NCI-H345 treated with DMSO at 0.1 percent for 48 hours (cell line): ENCODE data around the gene HACE1.
"Not testable (repeated sequence)": the region's sequence is repeated elsewhere in the genome, so short reads cannot be mapped to it uniquely, and the experiment has no call there.

Source experiments
- DNase-seq: peaks from one replicate; lab custom pipeline; 2025; ENCODE audit not compliant: unreplicated experiment; lab: John Stamatoyannopoulos, UW

Gene HACE1, protein sequence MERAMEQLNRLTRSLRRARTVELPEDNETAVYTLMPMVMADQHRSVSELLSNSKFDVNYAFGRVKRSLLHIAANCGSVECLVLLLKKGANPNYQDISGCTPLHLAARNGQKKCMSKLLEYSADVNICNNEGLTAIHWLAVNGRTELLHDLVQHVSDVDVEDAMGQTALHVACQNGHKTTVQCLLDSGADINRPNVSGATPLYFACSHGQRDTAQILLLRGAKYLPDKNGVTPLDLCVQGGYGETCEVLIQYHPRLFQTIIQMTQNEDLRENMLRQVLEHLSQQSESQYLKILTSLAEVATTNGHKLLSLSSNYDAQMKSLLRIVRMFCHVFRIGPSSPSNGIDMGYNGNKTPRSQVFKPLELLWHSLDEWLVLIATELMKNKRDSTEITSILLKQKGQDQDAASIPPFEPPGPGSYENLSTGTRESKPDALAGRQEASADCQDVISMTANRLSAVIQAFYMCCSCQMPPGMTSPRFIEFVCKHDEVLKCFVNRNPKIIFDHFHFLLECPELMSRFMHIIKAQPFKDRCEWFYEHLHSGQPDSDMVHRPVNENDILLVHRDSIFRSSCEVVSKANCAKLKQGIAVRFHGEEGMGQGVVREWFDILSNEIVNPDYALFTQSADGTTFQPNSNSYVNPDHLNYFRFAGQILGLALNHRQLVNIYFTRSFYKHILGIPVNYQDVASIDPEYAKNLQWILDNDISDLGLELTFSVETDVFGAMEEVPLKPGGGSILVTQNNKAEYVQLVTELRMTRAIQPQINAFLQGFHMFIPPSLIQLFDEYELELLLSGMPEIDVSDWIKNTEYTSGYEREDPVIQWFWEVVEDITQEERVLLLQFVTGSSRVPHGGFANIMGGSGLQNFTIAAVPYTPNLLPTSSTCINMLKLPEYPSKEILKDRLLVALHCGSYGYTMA

DNA sequence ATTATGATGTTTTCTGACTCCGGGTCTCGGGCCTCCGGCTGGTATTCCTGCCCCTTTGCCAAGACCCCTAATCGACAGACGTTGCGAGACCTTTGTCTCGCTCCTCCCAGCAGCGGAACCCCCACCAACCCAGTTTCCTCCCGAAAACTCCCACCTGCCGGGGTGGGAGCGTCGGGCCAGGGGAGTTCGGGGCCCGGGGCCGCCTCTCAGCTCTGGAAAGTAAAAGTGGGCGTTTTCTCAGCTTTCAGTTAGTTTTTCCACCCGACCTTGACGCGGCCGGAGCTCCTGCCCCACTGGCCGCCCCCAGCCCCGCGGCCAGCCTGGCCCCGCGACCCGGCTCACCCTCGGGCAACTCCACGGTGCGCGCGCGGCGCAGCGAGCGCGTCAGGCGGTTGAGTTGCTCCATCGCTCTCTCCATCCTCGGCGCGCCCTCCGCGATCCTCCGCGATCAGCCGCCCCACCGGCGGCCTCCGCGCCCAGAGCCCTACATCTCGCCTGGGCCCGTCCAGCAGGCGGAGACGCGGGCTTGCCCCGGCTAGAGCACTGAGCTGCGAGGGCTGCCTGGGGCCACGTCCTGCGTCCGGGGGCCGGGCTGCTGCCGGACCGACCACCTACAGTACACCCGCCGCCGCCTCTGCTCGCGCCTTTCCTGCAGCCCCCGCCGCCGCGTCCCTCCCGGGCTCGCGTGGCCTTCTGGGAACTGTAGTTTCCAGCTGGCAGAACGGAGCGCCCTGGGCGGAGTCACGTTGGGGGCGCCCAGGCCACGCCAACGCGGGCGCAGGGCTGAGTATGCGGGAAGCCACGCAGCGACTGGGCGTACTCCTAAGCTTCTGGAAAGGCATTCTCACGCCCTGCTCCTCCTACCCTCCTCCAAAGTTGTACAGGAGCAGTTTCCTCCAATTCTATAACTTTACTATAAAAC lies at the start of gene HACE1:
Gene HACE1, minus strand, starts transcription at position 695 of the 922 bp plus-strand sequence. Its CDS starts 277 bp downstream, at position 418.
- DNase-seq = peak; percentile 87

DNA sequence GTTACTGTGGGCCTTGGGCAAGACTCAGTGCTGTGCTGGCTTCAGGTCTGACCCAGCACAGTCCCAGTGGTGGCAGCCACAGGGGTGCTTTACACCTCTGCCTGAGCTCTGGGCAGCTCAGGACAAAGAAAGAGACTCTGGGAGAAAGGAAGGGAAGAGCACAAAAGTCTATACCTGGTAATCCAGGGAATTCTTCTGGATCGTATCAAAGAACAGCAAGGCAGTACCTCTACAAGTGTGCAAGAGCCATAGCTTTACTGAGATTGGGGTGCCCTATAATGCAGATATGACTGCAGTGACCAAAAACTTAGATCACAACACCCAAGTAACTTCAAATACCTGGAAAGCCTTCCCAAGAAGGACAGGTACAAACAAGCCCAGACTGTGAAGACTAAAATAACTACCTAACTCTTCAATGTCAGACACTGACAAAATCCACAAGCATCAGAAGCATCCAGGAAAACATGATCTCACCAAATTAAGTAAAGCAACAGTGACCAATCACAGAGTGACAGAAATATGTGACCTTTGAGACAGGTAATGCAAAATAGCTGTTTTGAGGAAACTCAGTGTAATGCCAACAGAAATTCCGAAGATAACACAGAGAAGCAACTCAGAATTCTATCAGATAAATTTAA lies 49.3 kb upstream of the HACE1 start:
- no peak for DNase-seq

DNA sequence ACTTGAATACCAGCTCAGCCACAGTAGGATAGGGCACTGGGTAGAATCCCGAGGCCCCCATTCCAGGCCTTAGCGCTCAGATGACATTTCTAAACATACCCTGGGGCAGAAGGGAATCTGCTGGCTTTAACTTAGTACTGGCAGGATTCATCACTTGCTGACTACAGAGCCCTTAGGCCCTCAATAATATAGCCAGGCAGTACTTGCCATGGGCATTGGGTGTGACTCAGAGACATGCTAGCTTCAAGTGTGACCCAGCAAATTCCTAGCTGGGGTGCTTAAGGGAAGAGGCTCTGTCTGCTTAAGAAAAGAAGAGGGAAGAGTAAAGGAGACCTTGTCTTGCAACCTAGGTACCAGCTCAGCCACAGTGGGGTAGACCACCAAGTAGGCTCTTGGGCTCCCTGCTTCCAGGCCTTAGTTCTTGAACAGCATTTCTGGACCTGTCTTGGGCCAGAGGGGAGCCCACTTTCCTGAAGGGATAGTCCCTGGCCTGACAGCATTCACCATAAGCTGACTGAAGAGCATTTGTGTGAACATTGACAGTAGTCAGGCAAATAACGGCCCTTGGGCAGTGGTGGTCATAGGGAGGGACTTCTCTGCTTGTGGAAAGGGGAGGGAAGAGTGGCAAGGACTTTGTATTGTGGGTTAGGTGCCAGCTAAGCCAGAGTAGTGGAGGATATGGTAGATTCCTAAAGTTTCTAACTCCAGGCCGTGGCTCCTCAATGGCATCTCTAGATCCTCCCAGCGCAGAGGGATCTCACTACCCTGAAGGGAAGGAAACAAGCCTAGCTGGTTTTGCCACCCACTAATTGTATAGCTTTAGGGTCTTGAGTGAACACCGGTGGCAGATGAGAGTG lies 48.5 kb upstream of the HACE1 start:
- no peak for DNase-seq

DNA sequence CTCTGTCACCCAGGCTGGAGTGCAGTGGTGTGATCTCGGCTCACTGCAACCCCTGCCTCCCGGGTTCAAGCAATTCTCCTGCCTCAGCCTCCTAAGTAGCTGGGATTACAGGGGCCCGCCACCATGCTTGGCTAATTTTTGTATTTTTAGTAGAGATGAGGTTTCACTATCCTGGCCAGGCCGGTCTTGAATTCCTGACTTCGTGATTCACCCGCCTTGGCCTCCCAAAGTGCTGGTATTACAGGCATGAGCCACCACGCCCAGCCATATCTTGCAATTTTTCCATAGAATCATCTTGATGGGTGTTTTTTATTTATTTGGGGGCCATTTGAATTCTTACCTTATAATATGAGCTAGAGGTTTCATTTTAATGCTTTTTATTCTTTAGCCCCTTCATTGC lies 39.2 kb upstream of the HACE1 start:
- DNase-seq = not testable (repeated sequence)

DNA sequence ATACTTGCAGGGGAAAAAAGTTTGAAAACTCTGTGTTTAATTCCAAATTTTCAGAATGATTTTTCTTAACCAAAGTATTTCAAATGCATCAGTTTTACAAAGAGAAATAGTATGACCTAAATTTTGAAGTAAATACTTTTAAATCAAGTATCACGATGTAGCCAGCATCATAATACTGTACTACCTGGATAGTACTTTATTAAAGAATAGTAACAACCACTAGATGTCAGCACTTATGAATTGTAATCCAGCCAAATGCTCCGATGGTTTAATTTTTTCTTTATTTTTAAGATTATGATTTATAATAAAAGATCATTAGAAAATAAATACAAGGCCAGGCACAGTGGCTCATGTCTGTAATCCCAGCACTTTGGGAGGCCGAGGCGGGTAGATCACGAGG lies 37.2 kb upstream of the HACE1 start:
- no peak for DNase-seq

DNA sequence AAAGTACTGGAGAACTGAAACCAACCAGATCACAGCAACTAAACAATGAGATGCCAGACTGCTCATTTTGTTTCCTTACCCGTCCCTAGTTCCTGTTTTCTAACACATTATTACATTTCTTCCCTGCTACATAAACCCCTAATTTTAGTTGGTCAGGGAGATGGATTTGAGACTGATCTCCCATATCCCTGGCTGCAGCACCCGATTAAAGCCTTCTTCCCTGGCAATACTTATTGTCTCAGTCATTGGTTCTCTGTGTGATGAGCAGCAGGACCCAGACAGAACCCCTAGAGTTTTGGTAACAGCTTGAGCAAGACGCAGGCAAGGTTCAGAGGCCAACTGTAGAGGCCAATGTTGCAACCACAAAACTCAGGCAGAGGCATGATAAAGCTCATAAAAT lies 28.3 kb upstream of the HACE1 start:
- no peak for DNase-seq

DNA sequence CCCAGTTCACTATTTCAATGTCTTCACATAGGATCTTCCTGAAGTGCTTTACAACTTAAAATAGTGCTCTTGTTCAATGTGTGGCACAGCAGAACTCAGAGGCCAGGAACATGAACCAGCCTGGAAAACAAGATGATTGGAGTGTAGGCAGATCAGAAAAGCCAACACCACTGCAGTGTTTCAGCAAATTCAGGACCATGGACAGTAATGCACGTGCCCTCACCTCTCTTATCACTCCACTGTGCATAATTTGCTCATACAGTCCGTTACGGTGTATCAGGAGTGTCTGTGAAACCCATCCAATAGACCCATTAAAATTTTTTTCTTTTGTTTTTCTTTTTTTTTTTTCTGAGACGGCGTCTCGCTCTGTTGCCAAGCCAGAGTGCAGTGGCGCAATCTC lies 27.6 kb upstream of the HACE1 start:
- DNase-seq = no peak

DNA sequence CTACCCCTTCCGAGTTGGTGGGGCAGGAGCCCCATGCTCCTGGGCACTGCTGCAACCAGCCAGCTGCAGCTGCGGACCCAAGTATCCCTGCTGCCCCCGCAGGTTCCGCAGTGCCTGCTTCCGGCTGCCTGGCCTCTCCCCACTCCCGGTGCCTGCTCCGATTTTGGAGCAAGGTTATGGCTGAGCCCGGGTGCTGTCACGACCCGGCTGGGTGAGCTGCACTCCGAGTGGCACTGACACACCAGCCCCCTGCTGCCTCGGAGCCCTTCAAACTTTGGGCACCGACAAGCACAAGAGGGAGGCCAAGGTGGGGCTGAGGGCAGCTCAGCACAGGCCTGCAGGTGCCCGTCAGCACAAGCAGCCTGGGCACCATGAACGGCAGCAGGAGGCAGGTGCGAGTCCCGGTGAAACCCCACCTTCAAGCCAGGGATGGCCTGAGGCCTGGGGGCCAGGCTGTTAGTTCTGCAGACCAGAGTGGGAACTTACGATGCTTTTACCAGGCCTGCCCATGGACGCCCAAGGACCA lies 25.9 kb upstream of the HACE1 start:
- DNase-seq = peak; percentile 23

DNA sequence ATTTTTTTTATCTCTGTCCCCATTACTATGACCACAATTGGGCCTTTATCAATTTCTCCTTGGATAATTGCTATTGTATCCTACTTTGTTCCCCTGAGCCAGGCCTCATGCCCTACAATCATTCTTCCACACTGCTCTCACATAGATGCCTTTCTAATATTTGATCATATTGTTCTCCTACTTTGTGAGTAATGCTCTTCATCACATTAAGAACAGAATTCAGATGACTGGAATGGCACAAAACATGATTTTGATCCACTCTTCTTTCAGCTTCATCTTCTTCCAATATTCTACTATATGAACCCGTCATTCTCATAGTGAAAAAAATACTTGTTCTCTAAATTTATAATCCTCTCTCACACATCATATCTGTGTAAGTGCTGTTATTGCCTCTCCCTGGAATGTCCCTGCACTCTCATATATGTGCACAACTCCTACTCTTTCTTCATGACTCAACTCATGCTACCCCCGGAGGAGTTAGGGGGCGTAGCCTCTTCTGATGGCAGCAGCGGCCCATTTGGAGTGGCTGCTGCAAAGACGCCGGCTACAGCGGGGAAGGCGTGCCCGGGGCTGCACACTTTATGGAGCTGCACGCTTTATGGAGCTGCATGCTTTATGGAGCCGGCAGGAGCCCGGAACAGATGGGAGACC lies 25.3 kb upstream of the HACE1 start:
- no peak for DNase-seq

DNA sequence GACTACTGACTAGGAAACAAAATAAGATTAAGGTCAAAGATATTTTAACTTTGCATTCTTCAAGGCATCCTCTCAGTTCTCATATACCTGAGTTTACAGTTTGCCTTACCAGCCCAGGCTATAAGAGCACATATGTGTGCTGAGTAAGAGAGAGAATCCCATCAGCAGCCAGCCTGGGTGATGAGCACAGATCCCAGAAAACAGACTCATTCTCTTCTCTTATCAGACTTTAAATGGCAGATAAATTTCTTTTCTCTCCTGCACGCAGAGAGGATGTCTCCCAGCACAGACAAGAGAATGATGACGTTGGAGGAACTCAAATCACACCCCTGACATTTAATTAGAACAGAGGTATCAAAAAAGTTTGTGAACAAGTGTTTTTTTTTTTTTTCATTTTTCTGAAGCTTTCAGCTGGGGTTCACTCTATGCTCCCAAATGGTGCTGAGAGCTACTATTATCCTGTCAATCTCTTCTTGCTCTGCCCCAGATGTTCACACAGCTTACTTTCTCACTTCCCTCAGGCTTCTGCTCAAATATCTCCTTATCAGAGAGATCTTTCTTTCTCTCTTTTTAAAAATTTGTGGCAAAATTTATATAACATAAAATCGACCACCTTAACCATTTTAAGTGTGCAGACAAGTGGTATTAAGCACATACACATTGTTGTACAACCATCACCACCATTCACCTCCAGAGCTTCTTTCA lies 22.4 kb upstream of the HACE1 start:
- no peak for DNase-seq

DNA sequence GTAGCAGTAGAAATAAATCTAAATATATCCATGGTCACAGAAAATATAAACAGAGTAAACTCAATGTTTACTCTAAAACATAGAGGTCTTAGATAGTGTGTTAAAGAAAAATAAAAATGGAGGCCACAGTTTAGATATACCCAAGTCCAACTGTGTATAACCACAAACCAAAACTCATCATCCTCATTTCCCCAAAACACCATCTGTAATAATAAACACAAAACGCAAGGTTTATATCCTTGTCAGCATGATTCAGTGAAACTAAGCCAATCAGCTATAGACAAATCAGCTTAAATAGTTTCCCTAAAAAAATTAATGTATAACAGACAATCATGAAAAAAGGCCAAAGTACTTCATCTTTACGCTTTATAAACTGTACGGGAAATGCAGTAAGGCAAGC lies 2.7 kb upstream of the HACE1 start:
- DNase-seq = no peak

DNA sequence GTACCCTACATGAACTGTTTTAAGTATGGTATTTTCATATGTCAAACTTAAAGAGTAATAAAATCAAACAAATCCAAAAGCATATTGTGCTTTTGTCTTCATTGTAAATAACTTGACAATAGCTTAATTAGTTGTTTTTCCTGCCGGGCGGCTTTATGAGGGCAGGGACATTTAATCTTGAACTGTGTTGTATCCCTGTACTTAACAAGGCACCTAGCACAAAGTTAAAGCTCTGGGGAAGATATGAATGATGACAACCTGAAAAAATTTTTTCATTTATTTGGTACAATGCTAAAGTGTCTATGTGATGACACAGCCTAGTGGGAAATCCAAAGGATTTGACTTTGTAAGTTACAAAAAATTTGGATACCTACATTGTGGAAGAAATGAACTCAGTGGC lies 502 bp upstream of the HACE1 start:
- DNase-seq = no peak

DNA sequence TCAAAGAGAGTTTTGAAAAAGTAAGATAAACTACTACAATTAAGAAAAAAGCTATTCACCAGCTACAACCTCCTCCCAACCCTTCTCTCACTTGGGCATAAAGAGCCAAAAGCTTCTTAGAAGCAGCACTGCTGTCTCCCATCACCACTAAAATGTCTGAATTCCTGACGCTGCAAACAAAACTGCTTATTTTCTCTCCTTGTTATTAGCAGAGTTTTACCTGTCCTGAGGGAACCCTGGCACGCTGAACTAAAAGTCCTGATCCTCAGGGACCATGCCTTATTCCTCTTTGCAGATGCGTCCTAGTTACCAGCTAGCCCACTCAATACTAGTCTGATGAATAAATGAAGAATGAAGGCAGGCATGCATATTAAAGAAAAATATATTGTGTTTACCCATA lies 1.1 kb downstream of the HACE1 start:
- peak; percentile 40 for DNase-seq

DNA sequence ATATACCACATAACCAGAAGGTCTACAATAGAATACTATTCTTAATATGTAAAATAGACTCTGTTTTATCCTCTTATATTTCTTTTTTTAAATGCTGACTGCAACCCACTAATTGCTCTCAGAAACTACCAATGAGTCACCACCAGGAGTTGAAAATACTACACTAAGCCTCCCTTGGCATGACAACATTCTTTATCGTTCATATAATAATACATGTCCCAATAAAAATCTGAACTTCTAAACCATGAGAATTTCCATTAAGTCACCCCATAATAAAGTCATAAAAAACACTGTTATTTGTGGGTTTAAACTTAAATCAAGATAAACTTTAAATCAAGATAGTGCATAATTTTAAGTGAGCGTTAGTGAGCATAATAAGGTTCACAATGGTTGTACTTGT lies 4.2 kb downstream of the HACE1 start:
- DNase-seq = no peak

DNA sequence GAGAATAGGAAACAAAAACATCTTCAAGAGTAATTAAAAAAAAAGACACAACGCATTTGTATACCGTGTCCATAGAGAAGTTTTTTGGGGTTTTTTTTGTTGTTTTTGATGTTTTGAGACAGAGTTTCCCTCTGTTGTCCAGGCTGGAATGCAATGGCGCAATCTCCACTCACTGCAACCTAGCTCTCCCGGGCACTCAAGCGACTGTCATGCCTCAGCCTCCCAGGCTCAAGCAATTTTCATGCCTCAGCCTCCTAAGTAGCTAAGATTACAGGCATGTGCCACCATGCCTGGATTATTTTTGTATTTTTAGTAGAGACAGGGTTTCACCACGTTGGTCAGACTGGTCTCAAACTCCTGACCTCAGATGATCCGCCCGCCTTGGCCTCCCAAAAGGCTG lies 12.0 kb downstream of the HACE1 start:
- not testable (repeated sequence) for DNase-seq

DNA sequence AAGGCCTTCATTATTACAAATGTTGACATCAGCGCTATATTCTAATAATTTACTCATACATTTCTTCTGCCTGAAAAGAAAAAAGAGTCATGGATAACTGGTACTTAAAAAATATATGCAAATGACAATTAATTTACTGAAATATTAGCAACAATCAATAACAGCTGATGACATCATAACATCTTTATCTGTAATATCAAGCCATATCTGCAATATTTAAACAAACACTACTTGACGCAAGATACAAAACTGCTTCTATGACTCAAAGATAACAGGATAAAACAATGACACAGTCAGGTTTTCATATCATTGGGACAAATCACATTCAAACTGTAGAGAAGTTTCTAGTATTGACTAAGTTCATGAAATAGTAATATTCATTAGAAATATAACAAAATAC lies 16.5 kb downstream of the HACE1 start:
- no peak for DNase-seq

DNA sequence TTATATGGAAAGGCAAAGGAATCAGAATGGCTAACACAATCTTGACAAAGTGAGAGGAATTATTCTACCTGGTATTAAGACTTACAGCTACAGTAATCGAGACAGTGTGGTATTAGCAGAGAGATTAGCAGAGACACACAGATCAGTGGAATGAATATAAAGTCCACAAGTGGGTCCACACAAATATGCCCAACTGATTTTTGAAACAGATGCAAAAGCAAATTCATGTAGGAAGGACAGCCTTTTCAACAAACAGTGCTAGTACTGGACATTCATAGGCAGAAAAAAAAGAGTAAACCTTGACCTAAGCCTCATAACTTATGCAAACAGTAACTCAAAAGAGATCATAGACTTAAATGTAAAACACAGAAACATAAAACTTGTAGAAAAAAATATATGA lies 22.6 kb downstream of the HACE1 start:
- no peak for DNase-seq

DNA sequence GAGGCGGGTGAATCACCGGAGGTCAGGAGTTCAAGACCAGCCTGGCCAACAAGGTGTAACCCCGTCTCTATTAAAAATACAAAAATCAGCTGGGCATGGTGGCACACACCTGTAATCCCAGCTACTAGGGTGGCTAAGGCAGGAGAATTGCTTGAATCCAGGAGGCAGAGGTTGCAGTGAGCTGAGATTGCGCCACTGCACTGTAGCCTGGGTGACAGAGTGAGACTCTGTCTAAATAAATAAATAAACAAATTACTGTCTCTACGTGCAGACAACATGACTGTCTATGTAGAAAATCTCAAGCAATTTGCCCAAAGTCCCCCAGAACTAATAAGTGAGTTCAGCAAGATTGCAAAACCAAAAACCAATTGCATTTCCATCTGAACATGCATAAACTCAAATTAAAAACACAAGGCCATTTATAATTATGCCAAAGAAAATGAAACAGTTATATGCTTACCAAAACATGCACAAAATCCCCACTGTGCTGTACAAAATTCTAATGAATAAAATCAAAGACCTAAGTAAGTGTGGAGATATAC lies 23.2 kb downstream of the HACE1 start:
- DNase-seq = not testable (repeated sequence)
